Activated CD4-positive, alpha-beta T cell treated with anti-CD3 and anti-CD28 coated beads, Interleukin-2, Interleukin-6, amounts not matched to agents 100 ng/mL and 50 ng/mL, durations not matched to agents 16 hours and 8 hours (primary cell): Measurements from ENCODE around the gene LATS1.
"Not testable (repeated sequence)": the region's sequence is repeated elsewhere in the genome, so short reads cannot be mapped to it uniquely, and the experiment has no call there.

Source experiments
- DNase-seq: peaks from one replicate; pipeline ENCODE4 v3.0.0-alpha.2; 2020

LATS1 gene

DNA sequence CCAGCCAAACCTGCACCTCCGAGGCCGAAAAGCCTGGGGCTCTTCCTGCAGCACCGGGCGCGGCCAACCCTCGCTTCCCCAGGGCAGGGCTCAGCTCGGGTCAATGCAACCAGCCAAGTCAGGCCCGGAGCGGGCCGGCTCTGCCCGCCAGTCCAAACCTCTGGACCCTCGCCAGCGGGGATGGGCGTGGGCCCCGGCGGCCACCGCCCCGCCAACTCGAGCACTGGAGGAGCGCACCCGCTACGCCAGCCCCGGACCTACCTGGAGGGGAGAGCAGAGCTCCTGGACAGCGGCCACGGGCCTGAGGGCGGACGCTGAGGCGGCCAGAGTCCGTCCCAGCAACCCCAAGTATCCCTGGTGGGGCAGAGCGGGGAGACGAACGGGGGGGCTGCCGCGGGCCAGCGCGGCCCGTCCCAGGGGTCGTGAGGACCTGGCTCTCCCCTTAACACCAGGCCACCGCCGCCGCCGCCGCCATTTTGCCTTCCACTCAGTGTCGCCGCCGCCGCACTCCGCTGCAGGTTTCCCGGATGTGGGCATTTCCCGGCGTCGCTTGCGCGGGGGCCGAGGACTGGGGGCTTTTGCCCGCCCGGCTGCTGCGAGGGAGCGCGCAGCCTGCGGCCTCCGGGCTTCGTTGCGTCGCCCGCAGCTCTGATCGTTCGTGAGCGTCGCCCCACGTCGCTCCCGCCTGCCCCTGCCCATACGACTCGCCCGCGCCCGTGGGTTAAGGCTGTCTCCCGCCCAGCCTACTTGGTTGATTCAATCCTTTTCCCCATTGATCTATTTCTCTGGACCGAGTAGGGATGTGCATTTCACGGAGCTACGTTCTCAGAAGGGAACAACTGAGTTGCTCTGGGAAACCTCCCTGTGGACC is at the start of gene LATS1:
Gene LATS1, minus strand, starts transcription at position 514 of the 871 bp plus-strand sequence. CDS start 15,975 bp downstream, outside the sequence.
- DNase-seq = peak; percentile 94

DNA sequence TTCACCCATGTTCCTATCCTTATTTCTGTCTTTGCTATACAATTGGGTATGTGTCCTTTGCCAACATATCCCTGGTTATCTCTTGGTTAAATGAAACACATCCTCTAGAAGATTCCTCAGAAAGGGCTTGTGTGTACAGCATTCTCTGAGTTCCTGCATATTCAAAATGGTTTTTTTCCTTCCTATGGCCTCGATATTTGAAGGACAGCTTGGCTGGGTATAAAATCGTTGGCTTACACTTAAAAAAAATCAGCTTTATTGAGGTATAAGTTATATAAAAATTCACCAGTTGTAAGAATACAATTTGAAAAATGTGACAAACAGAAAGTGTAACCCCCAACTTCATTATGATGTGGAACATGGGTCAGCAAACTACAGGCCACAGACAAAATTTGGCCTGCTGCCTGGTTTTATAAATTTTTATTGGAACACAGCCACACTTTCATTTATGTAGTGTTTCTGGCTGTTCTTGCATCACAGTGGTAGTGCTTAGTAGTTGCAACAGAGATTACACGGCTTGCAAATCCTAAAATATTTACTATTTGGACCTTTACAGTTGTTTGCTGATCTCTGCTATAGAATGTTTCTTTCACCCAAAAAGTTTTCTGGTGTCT is 48.4 kb upstream of the LATS1 start:
- no peak for DNase-seq

DNA sequence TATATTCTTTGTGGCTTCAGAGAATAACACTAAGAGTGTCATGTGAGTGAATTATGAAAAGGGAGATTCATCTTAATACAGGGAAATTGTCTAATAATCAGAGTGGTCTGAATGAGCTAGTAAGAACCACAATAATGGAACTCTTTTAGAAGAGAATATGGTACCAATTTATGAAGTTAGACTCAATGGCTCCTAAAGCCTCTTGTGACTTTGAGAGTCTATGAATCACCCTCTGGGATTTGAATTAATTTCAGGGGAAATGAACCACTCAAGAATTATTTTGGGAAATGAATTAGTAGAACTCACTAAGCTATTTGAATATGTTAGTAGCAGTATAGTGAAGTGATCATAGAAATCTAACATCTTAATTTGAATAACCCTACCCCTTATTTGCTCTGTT is 46.0 kb upstream of the LATS1 start:
- DNase-seq = no peak

DNA sequence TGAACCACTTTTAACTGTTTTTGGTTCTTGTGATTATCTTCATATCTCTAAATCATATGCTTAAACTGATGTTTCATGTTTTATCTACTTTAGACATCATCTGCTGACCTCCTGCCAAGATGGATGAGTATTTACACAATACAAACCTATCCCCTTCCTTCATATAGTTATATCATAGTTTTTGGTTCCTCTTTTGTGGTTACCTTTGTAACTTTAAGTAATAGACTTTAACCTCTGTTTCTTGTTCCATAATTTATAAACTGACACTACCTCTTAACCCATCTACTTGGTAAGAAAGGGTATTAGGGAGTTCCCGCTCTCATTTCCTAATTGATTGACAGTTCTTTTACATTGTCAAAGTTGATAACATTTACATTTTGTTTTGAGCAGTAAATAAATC is 43.5 kb upstream of the LATS1 start:
- DNase-seq = no peak

DNA sequence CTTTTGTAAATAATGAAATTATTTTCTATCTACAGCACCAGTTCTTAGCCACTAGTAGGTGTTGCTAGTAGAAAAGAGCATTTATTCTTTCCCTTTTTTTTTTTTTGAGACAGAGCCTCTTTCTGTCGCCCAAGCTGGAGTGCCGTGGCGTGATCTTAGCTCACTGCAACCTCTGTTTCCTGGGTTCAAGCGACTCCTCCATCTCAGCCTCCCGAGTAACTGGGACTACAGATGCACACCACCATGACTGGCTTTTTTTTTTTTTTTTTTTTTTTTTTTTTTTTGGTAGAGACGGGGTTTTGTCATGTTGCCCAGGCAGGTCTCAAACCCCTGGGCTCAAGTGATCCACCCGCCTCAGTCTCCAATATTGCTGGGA is 38.3 kb upstream of the LATS1 start:
- DNase-seq = no peak

DNA sequence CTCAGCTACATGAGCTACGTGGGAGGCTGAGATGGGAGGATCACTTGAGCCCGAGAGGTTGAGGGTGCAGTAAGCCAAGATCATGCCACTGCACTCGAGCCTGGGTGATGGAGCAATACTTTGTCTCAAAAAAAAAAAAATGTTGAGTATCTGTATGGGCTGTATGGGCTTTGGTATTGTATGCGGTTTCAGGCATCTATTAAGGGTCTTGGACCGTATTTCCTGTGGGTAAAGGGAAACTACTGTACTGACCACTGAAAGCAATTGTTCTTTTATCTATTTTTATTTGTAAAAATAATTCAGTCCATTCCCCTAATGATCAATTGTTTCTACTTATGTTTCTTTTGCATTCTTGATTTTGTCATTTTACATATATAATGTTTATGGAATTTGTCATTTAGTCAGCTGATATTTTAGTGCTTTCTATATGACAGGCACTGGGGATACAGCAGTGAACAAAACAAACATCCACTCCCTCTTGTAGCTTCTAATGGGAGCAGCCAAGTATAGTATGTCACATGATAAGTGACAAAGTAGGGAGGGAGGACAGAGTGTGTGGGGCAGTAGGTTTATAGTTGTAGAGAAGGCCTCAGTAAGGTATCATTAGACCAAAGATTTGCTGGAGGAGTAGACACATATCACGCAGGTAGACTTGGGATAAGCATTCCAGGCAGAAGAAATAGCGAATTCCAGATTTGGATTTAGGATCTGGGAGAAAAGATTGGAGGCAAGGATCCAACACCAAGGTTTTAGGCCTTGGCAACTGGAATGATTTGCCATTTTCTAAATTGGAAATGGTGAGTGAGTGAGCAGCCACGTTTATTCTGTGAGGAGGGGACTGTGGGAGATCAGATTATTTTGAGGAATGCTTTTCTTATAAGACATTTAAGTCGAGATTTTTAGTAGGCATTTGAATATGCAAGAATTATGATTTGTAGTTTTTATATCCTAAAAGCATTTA is 37.7 kb upstream of the LATS1 start:
- DNase-seq = no peak

DNA sequence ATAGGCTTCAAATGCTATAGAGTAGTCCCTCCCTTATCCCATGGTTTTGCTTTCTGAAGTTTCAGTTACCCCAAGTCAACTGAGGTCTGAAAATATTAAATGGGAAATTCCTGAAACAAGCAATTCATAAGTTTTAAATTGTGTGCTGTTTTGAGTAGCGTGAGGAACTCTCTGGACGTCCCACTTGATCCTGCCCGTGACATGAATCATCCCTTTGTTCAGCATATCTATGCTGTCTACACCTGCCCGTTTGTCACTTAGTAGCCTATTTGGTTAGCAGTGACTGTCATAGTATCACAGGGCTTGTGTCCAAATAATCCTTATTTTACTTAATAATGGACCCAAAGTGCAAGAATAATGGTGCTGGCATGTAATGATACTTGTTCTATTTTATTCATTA is 36.6 kb upstream of the LATS1 start:
- DNase-seq = no peak

DNA sequence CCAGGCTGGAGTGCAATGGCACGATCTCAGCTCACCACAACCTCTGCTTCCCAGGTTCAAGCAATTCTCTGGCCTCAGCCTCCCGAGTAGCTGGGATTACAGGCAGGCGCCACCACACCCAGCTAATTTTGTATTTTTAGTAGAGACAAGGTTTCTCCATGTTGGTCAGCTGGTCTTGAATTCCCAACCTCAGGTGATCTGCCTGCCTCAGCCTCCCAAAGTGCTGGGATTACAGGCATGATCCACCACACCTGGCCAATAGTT is 35.4 kb upstream of the LATS1 start:
- DNase-seq = not testable (repeated sequence)

DNA sequence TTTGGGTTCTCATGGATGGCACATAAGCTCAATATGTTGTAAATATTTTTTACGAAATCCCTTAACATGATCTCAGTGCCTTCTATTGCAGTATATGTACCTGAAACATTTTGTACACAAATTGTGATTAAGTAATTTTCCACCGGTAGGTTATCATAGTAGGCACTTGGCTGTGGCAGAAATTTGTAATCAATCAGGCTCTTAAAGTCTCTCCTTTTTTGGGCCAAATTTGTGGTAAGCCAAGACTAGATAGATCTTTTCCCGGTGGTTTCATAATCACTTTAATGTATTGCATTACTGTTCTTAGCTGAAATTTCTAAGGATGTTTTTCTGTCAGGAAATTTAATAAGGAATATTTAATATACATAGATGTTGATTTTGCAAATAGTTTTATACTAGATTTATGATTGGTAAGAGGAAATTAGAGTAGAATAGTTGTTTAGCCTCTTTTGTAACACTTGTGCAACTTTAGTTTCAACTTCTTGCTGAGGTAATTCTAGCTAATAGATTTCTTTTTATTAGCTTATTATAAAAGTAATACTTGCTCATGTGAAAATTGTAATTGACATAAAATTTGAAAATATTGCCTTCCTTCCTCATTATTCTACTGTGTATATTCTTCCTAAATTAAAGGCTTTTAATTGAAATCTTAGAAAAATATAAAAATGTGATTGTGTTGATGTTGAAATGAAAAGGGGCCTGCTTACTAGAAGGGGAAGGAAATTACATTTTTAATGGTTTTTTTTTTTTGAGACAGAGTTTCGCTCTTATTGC is 34.9 kb upstream of the LATS1 start:
- no peak for DNase-seq

DNA sequence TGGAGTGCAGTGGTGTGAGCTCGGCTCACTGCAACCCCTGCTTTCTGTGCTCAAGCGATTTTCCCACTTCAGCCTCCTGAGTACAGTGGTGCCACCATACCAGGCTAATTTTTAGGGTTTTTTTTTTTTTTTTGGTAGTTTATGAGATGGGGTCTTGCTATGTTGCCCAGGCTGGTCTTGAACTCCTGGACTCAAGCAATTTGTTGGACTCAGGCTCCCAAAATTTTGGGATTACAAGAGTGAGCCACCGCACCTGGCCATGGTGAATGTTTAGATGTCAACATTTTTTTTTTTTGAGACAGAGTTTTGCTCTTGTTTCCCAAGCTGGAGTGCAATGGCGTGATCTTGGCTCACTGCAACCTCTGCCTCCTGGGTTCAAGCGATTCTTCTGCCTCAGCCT is 34.0 kb upstream of the LATS1 start:
- not testable (repeated sequence) for DNase-seq

DNA sequence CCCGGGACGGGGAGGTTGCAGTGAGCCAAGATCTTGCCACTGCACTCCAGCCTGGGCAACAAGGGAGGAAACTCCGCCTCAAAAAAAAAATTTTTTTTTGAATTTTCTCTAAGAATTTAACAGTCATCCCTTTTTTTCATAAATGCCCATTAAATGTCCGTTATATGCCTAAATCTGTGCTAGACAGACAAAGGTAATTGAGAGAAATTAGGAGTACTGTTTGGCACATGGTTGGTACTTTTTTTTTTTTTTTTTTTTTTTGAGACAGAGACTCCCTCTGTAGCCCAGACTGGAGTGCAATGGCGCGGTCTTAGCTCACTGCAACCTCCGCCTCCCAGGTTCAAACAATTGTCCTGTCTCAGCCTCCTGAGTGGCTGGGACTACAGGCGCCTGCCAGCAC is 33.3 kb upstream of the LATS1 start:
- DNase-seq = no peak

DNA sequence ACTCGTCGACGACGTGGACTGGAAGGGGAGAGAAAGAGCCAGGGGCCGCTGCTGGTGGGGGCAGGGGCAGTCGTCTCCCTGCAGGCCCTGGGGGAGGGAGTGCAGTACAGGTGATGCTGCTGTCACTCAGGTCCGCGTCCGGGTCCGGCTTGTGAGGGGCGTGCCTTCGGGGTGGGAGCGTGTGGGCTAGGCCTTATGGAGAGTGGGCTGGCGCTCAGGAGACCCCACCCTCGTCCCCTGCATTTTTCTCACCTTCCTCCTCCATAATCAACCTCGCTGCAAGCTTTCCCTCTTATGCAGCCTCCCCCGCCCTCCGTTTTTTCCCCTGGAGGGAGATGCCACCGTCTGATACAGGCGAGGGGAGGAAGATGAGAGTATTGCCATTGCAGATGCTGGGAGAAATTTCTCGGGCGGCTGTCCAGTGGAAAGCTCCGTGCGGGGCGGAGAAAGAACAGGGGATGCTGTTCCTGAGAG is 32.3 kb upstream of the LATS1 start:
- DNase-seq = peak; percentile 81

DNA sequence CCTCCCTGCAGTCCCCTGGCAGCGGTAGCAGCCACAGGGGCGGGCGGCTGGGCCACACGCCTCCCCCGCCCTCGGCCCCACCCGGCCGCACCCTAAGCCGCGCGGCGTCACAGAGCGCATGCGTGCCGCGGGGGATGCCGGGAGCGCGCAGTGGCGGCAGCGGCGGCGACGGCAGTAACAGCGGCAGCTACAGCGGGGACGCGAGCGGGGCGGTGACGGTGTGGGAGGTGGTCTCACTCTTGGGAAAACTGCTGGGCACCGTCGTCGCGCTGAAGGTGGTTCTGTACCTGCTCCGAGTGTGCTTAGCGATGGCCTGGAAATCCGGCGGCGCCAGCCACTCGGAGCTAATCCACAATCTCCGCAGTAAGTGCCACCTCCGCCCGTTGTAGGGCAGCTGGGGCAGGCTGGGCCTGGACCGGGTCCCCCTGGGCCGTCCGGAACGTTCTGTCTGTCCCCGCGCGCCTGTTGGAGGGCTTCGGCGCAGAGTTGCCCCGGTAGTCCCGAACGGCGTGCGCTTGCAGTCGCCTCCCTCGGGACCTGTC is 31.8 kb upstream of the LATS1 start, which contains the start of gene PCMT1:
Gene PCMT1, plus strand, starts transcription at position 148 of the 542 bp plus-strand sequence. Its CDS starts 161 bp downstream, at position 309.
- DNase-seq = peak; percentile 94

DNA sequence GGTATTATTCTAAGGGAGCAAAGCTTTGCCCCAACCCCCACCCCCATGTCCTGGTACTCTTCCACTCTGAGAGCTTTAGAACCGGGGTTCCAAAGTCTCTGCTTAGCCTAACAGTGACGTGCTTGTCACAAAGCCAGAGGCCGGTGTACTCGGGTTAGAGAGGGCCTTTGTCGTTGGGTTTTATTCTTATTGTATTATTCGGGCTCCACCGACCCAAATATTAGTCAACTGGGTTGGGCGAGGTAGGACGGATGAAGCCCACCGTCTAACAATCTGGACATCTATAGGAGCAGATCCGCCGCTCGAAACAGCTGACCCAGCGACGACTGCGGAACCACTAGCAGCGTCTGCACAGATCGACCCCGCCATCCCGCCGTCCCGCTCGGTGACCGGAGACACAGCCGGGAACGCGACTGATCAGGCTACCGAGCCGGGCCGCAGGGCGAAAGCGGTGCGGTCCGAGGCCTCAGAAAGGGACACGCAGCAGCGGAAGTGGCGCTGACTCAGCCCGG is 31.2 kb upstream of the LATS1 start:
- DNase-seq = not testable (repeated sequence)

DNA sequence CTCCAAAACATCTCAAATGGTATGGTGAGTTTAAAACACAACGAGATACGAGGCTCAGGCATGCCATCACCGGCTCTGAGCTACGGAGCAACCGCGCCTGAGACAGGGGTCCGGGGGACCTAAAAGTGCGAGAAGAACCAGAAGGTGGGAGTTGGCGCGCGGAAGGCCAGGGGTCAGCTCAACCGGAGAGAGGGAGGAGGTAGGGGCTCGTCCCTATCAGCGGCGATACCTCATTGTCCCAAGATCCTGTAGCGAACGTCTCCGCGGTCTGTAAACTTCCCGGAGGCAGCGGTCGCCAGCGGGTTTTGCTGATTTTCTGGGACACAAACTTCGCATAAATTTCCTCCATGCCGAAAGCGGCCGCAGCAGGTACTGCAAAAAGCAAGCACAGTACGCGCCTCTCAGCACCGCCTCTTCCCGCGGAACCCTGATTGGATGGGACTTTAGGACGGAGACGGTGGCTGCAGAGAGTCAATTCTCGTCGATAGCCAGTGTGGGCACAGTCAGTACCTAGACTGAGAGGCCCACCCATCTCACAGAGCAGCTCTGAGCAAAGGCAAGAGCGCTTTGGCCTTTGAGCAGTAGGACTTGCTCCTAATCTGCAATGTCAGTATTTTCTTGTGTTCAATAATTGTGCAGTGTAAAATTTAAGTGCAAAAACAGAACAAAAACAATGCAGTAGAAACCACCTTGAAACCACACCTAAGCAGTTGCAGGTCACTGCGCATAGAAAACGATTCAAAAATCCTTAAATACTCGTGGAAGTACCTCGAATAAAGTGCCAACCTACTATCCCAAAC is 28.4 kb upstream of the LATS1 start, which contains the start of gene NUP43:
Gene NUP43, minus strand, starts transcription at position 383 of the 800 bp plus-strand sequence. Its CDS starts 34 bp downstream, at position 349.
- peak; percentile 96 for DNase-seq

DNA sequence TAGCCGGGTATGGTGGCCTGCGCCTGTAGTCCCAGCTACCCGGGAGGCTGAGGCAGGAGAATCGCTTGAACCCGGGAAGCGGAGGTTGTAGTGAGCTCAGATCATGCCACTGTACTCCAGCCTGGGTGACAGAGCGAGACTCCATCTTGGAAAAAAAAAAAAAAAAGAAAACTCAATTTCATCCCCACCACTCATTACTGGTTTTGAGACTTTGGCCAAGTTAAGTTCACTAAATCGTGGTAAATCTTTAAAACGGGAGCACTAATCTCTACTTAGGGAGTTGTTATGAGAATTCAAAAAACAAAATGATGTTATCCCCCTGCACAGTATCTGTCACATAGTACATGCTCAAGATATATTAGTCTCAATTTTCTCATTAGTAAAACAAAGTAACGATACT is 27.4 kb upstream of the LATS1 start:
- DNase-seq = not testable (repeated sequence)

DNA sequence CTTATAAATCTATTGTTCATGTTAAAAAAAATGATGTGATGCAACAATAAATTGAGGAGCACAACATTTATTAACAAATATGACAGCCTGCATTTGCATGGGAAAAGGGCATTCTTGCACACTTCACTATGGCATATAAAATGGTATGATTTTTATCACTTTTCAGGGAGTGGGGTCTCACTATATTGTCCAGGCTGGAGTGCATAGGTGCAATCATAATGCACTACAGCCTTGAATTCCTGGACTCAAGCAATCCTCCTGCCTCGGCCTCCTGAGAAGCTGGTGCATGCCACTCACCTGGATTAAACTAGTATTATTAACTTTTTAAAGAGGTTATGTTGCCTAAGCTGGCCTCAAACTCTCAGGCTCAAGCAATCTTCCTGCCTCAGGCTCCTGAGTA is 17.0 kb upstream of the LATS1 start:
- no peak for DNase-seq

DNA sequence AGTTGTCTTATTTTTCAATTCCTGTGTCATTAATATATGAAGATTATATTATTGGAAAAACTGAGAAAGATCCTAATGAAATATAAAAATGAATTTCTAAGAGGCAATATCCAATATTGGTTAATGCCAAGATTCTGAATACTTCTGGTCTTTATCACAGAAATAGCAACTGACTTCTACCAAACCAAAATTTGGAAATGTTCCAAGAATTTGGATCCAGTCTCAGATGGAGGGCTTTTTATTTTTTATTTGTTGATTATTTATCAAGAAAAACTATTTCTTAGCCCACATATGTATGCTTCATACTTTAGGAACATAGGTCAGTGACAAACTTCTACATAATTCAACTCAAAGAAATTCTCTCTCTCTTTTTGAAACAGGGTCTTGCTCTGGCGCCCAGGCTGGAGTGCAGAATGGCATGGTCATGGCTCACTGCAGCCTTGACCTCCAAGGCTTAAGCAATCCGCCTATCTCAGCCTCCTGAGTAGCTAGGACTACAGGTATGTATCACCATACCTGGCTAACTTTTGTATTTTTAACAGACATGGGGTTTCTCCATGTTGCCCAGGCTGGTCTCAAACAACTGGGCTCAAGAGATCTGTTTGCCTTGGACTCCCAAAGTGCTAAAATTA is 15.3 kb upstream of the LATS1 start:
- no peak for DNase-seq

DNA sequence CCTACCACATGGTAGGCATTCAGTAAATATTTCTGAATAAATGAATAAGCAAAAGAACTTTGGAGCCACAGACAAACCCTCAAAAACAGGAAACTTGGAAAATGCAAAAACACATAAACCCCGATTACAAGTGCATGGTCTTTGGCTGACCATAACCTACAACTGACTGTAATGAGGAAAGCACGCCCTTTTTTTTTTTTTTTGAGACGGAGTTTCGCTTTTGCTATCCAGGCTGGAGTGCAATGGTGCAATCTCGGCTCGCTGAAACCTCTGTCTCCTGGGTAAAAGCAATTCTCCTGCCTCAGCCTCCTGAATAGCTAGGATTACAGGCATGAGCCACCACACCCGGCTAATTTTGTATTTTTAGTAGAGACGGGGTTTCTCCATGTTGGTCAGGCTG is 11.9 kb upstream of the LATS1 start:
- no peak for DNase-seq

DNA sequence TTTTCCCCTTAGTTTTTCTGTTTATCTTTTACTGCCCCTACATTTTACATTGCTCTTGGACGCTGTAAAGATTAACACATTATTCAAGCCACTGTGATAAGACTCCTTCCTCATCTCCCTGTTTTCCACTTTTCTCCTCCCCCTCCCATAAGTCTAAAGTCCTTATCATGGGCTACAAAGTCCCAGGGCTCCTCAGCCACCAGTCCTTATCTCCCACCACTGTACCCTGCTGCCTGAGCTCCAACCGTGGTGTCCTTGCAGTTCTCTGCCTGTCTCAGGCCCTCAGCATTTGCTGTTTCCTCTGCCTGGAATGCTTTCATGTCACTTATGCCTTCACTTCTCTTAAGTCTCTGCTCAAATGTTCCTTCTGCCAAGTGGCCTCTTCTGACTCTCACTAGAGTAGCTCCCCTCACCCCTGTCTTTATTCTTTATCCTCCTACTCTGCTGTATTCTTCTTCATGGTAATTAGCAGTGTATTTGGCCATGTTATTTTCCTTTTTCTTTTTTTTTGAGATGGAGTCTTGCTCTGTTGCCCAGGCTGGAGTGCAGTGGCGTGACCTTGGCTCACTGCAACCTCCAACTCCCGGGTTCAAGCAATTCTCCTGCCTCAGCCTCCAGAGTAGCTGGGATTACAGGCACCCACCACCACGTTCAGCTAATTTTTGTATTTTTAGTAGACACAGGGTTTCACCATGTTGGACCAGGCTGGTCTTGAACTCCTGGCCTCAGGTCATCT is 10.8 kb upstream of the LATS1 start:
- DNase-seq = no peak
